Inflammatory macrophage (primary cell): ENCODE data around the gene GRIA4.

Experiments used
- DNase-seq, 2 donors: peaks; one replicate each; pipeline ENCODE4 v3.0.0-alpha.2; 2020 to 2022

Gene GRIA4

GRCh38 chr11:105639527-105639926 lies 29.7 kb downstream of the GRIA4 start:
- DNase-seq, result no peak

DNA sequence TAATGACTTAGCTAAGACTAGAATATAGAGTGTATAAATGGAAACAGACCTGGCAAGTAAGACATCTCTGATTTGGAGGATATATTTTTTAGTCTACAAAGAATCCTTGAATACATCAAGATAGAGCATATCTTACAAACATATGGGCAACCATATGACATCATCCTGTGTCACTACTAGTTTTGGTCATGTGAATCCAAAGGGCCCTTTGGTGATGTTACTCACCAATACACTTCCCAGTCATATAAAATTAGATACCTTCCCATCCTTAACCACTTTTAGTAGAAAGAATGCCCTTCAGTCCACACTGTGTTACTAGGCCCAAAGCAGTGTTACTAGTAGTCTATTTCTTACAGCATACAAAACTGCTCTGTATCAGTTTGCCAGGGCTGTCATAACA lies 31.6 kb downstream of the GRIA4 start:
- no peak for DNase-seq

GRCh38 chr11:105642870-105643269 lies 33.0 kb downstream of the GRIA4 start:
- no peak for DNase-seq

DNA sequence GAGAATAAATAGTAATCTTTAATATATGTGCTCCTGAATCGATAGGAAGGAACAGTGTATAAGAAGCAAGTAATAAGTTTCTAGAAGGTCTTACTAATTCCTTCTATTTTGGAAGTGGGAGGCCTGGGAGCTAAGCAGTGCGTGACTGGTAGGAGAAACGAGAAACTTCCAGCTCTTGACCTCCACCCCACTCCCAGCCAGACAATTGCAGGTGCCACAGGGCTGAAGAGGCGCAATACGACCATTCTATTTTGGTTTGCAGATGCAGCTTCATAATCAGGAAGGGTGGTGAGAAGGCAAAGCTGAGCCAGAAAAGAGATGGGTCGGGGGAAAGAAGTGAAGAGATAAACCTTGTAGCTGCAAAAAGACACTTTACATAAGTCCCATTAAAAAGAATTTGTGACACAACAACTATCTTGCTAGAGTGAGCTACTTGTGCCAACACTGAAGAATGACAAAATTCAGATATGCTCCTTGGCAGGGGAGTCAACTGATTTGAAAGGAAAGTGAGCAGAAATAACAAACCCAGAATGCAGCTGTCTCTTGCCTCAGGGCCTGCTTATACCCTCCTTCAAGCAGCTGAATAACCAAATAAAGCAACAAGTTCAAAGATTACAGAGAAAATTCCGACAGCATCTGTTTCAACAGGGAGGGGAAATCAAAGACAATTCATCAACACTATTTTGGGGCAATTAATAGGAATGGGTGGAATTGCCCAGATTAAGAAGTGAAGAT lies 35.1 kb downstream of the GRIA4 start:
- no peak for DNase-seq

DNA sequence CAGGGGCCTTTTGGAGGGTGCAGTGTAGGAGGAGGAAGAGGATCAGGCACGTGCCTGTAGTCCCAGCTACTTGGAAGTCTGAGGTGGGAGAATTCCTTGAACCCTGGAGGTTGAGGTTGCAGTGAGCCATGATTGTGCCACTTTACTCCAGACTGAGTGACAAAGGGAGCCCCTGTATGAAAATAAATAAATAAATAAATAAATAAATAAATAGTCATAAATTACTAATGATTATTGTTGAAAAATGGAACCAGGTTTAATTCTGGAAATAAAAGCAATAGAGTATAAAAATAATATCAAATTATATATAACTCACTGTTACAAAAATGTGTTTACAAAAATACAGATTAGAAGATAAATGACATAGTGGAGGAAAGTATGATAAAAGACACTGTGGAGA lies 37.9 kb downstream of the GRIA4 start:
- DNase-seq, result no peak

- no peak for DNase-seq
Observed at GRCh38 chr11:105648762-105649161, 38.9 kb downstream of the GRIA4 start.

GRCh38 chr11:105665281-105665680 lies 55.4 kb downstream of the GRIA4 start:
- no peak for DNase-seq

- DNase-seq, result no peak
Observed at GRCh38 chr11:105667441-105667840, 57.6 kb downstream of the GRIA4 start.

- no peak for DNase-seq
Observed at GRCh38 chr11:105670811-105671210, 60.9 kb downstream of the GRIA4 start.

- DNase-seq, result peak; percentile 14 to 34
Observed at GRCh38 chr11:105673089-105673488, 63.2 kb downstream of the GRIA4 start.

DNA sequence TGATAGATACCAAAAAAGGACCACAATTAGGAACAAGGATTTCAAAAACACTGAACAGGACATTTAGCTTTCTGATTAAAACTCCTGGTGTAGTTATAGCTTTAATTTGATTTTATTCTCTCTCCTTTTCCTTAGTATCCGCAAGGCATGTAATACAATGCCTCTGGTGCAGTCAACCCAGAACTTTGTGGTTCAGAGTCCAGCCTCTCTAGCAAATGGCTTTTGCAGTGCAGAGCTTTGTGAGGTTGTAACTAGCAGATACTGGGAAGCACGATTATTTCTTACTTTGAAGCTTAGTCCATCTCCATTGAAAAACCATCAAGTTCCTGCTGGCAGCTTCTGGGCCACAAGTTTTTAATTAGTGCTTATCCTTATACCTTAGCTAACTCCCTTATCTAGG lies 79.8 kb downstream of the GRIA4 start:
- no peak for DNase-seq

DNA sequence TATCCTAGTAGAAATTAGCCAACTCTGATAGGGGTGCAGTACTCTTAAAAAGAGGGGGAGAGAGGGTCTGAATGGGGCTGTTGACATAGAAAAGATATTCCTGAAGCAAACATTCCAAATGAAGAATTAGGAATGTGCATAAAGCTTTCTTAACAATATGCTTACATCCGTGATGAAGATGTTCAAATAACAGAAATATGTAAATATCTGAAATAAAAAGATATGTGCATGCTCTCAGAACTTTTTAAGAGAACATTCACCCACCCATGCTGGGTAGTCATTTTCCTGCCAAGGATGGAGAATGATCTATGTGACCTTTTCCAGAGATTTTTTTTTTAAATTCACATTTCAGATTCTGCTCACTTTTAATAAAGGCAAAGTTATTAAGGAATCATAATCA lies 80.6 kb downstream of the GRIA4 start:
- DNase-seq, result no peak

GRCh38 chr11:105693075-105693759 lies 83.3 kb downstream of the GRIA4 start:
- no peak for DNase-seq

GRCh38 chr11:105696000-105696399 lies 86.1 kb downstream of the GRIA4 start:
- DNase-seq, result no peak

- no peak for DNase-seq
Observed at GRCh38 chr11:105697291-105697690, 87.4 kb downstream of the GRIA4 start.

- DNase-seq, result no peak
Observed at GRCh38 chr11:105699203-105699602, 89.3 kb downstream of the GRIA4 start.

DNA sequence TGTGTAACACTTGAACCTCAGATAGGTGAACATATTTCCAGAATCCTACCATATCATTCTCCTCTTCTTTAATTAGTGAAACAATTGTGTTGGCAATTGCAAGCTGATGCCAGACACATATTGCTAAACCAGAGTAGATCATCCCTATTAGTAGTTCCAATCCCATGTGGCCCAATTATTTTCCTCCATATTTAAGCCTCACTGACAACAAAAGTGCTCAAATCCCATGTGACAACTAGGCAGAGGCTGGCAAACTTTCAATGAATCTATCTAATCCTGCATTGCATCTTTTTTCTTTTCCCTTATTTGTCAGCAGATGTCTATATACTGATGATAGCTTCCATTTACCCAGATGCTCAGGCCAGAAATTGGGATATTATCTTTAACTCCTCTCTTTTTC lies 90.4 kb downstream of the GRIA4 start:
- no peak for DNase-seq

DNA sequence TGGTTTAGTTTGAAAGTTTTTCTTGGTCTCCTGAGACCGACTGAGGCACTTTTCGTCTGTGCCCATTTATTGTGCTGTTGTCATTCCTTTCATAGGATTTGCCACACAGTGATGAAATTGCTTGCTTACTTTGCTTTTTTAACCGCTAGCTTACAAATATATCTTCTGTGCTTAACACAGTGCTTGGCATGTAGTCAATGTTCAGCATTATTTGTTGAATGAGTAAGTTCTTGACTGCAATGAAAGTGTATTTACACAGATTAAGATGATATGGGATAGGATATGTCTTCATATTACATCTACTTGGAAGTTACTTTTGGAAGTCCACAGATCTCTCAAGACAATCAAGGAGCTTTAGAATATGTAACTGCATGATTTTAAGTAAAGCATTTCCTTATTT lies 91.2 kb downstream of the GRIA4 start:
- no peak for DNase-seq

- DNase-seq, result no peak
Observed at GRCh38 chr11:105705786-105706530, 96.1 kb downstream of the GRIA4 start.

GRCh38 chr11:105713106-105713505 lies 103.2 kb downstream of the GRIA4 start:
- DNase-seq, result no peak

GRCh38 chr11:105713696-105714095 lies 103.8 kb downstream of the GRIA4 start:
- no peak for DNase-seq

- no peak for DNase-seq
Observed at GRCh38 chr11:105718641-105719040, 108.8 kb downstream of the GRIA4 start.

DNA sequence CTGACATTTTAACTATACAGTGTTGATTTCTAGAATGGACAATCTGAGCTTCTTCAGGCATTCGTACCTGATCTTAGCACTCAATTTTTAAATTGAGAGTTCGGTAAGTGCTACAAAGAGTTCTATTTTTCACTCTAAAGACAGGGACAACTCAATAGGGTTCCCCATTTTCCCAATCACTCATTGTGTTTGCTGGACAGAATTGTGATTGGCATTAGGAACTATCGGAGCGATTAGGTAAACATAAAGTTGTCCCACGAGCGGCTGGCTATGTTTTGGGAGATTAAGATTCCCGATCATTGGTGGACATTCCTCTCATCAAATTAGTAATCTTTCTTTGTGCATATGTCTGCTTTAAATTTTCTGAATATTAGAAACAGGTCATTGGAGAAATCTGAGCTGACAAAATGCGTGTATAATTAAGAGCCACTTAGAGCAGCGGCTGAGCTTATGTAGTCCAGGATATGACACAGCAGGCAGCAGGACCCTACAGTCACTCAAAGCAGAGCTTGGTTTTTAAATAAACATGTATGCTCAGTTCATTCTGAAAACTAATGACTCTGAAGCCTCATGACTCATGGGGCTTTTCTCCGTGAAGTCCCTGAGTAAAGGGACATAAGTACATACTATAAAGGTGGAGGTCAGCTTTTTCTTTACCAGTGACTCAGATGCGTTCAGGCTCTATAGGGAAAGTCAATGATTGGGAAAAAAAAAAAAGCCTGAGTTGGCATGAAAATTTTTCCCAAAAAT lies 109.4 kb downstream of the GRIA4 start:
- DNase-seq, result no peak
